ENCODE results near the gene APLP2.

The APLP2 gene

DNA sequence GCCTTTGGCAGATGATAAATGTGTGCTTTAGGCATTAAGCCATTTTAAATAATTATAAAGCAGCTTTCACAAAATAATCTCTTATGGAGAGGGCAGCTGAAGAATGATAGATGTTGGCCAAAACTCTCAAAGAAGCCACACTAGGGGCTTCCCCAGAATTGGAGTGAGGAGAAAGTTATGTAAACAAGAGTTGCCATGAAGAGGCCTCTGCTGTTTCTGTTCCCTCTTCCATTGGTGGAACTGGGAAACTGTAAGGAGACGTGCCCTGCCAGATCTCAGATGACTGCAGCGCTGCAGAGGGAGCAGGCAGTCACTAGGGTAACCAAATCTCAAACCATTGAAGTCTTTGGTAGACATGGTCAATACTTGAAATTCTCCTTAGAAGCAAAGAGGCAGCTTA is 19.4 kb upstream of the APLP2 start:
- no peaks in the 10 kb centered on the region for H3K9me3 ChIP-seq (ENCODE audit: insufficient read depth, low read length)
- no peak overlapping the region for H3K4me3 ChIP-seq (ENCODE audit: insufficient read depth, low read length, poor library complexity, severe bottlenecking)
- no peaks in the 10 kb centered on the region for H3F3A ChIP-seq (ENCODE audit: insufficient read depth)
- H3K36me3 ChIP-seq (ENCODE audit: low read length) = no peaks in the 10 kb centered on the region
- H3K79me2 ChIP-seq (ENCODE audit: insufficient read depth, low read length) = no peaks in the 10 kb centered on the region
- H3K9ac ChIP-seq (ENCODE audit: low read length) = no peak overlapping the region
- no peak overlapping the region for H3K4me2 ChIP-seq (ENCODE audit: low read depth, low read length, poor library complexity, severe bottlenecking)
- no peaks in the 10 kb centered on the region for H3K27me3 ChIP-seq (ENCODE audit: low read length)
- H2AFZ ChIP-seq (ENCODE audit: low read depth, low read length, severe bottlenecking) = no peak overlapping the region
- no peaks in the 10 kb centered on the region for H3K9me2 ChIP-seq (replicated peaks; ENCODE audit: insufficient read depth, low read length)
- TF ChIP-seq, protein P1, sequence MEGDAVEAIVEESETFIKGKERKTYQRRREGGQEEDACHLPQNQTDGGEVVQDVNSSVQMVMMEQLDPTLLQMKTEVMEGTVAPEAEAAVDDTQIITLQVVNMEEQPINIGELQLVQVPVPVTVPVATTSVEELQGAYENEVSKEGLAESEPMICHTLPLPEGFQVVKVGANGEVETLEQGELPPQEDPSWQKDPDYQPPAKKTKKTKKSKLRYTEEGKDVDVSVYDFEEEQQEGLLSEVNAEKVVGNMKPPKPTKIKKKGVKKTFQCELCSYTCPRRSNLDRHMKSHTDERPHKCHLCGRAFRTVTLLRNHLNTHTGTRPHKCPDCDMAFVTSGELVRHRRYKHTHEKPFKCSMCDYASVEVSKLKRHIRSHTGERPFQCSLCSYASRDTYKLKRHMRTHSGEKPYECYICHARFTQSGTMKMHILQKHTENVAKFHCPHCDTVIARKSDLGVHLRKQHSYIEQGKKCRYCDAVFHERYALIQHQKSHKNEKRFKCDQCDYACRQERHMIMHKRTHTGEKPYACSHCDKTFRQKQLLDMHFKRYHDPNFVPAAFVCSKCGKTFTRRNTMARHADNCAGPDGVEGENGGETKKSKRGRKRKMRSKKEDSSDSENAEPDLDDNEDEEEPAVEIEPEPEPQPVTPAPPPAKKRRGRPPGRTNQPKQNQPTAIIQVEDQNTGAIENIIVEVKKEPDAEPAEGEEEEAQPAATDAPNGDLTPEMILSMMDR (IDR thresholded peaks at IDR 0.05; ENCODE audit: insufficient read depth, low read length, poor library complexity, severe bottlenecking) = no peak
- TF ChIP-seq EZH2phosphoT487 (conservative IDR thresholded peaks at IDR 0.05; ENCODE audit: low read length) = no peak
- no peak overlapping the region for H3K27ac ChIP-seq (ENCODE audit: low read depth, low read length)
- no peaks in the 10 kb centered on the region for H4K20me1 ChIP-seq (ENCODE audit: low read depth, low read length)

GRCh38 chr11:130051082-130051481 is 18.6 kb upstream of the APLP2 start:
- H3K9me3 ChIP-seq (ENCODE audit: insufficient read depth, low read length) = no peaks in the 10 kb centered on the region
- H3K79me2 ChIP-seq (ENCODE audit: insufficient read depth, low read length) = no peaks in the 10 kb centered on the region
- H3K27me3 ChIP-seq (ENCODE audit: low read length) = no peaks in the 10 kb centered on the region
- H2AFZ ChIP-seq (ENCODE audit: low read depth, low read length, severe bottlenecking) = no peak overlapping the region
- no peaks in the 10 kb centered on the region for H4K20me1 ChIP-seq (ENCODE audit: low read depth, low read length)
- no peak overlapping the region for H3K27ac ChIP-seq (ENCODE audit: low read depth, low read length)
- H3K9me2 ChIP-seq (replicated peaks; ENCODE audit: insufficient read depth, low read length) = no peaks in the 10 kb centered on the region
- H3K36me3 ChIP-seq (ENCODE audit: low read length) = no peaks in the 10 kb centered on the region
- H3K4me3 ChIP-seq (ENCODE audit: insufficient read depth, low read length, poor library complexity, severe bottlenecking) = no peak overlapping the region
- no peak for TF ChIP-seq EZH2phosphoT487 (conservative IDR thresholded peaks at IDR 0.05; ENCODE audit: low read length)
- TF ChIP-seq, protein P1 (IDR thresholded peaks at IDR 0.05; ENCODE audit: insufficient read depth, low read length, poor library complexity, severe bottlenecking) = no peak
- H3F3A ChIP-seq (ENCODE audit: insufficient read depth) = no peaks in the 10 kb centered on the region
- H3K9ac ChIP-seq (ENCODE audit: low read length) = no peak overlapping the region
- no peak overlapping the region for H3K4me2 ChIP-seq (ENCODE audit: low read depth, low read length, poor library complexity, severe bottlenecking)

GRCh38 chr11:130052567-130052966 is 17.1 kb upstream of the APLP2 start:
- no peak overlapping the region for H3K9ac ChIP-seq (ENCODE audit: low read length)
- H3K4me2 ChIP-seq (ENCODE audit: low read depth, low read length, poor library complexity, severe bottlenecking) = no peak overlapping the region
- no peaks in the 10 kb centered on the region for H3F3A ChIP-seq (ENCODE audit: insufficient read depth)
- no peak for TF ChIP-seq EZH2phosphoT487 (conservative IDR thresholded peaks at IDR 0.05; ENCODE audit: low read length)
- TF ChIP-seq, protein P1 (IDR thresholded peaks at IDR 0.05; ENCODE audit: insufficient read depth, low read length, poor library complexity, severe bottlenecking) = no peak
- no peaks in the 10 kb centered on the region for H3K9me3 ChIP-seq (ENCODE audit: insufficient read depth, low read length)
- no peaks in the 10 kb centered on the region for H3K27me3 ChIP-seq (ENCODE audit: low read length)
- no peaks in the 10 kb centered on the region for H4K20me1 ChIP-seq (ENCODE audit: low read depth, low read length)
- H3K9me2 ChIP-seq (replicated peaks; ENCODE audit: insufficient read depth, low read length) = no peaks in the 10 kb centered on the region
- no peak overlapping the region for H3K27ac ChIP-seq (ENCODE audit: low read depth, low read length)
- H3K4me3 ChIP-seq (ENCODE audit: insufficient read depth, low read length, poor library complexity, severe bottlenecking) = no peak overlapping the region
- no peaks in the 10 kb centered on the region for H3K36me3 ChIP-seq (ENCODE audit: low read length)
- H3K79me2 ChIP-seq (ENCODE audit: insufficient read depth, low read length) = no peaks in the 10 kb centered on the region
- H2AFZ ChIP-seq (ENCODE audit: low read depth, low read length, severe bottlenecking) = no peak overlapping the region
